Smooth muscle cell (in vitro differentiated cells): ENCODE measurements around the gene TDRD7. TPM values are rescaled to one million over a fixed set of nuclear protein-coding genes. Genes with fewer than 3 reads are reported as not detected.
"Not testable (repeated sequence)": the region's sequence is repeated elsewhere in the genome, so short reads cannot be mapped to it uniquely, and the experiment has no call there.

ENCODE experiments used
- DNase-seq: peaks from one replicate; lab custom pipeline; 2025; ENCODE audit not compliant: unreplicated experiment; lab: John Stamatoyannopoulos, UW
- H2AFZ ChIP-seq: fragments of 200-600 bp; sonication (generic); 2 replicates; pipeline ENCODE4 v1.6.0; 2016; ENCODE audit warnings: antibody characterized with exemption, low read depth, mild to moderate bottlenecking
- H3F3A ChIP-seq: fragments of 200-600 bp; sonication (generic); 2 replicates; pipeline ENCODE4 v1.6.0; 2017; ENCODE audit warnings: antibody characterized with exemption, low read depth
- H3K27ac ChIP-seq: fragments of 200-600 bp; sonication (generic); 2 replicates; pipeline ENCODE4 v1.5.1; 2016; ENCODE audit warnings: low read depth, mild to moderate bottlenecking
- H3K27me3 ChIP-seq: fragments of 200-600 bp; sonication (generic); 2 replicates; pipeline ENCODE4 v1.6.1; 2016; ENCODE audit warnings: low read depth, mild to moderate bottlenecking
- H3K36me3 ChIP-seq: fragments of 200-600 bp; sonication (generic); 2 replicates; pipeline ENCODE4 v1.5.1; 2016; ENCODE audit warnings: low read depth
- H3K4me1 ChIP-seq: fragments of 200-600 bp; sonication (generic); 2 replicates; pipeline ENCODE4 v1.5.1; 2016; ENCODE audit warnings: low read depth
- H3K4me2 ChIP-seq: fragments of 200-600 bp; sonication (generic); 2 replicates; pipeline ENCODE4 v1.6.0; 2016; ENCODE audit warnings: mild to moderate bottlenecking
- H3K4me3 ChIP-seq: fragments of 200-600 bp; sonication (generic); 2 replicates; pipeline ENCODE4 v1.5.1; 2016; ENCODE audit warnings: mild to moderate bottlenecking
- H3K79me2 ChIP-seq: fragments of 200-600 bp; sonication (generic); 2 replicates; pipeline ENCODE4 v1.6.0; 2016; ENCODE audit warnings: low read depth, mild to moderate bottlenecking
- H3K9ac ChIP-seq: fragments of 200-600 bp; sonication (generic); 2 replicates; pipeline ENCODE4 v1.6.0; 2016; ENCODE audit warnings: low read depth
- H3K9me3 ChIP-seq: fragments of 200-600 bp; sonication (generic); replicated peaks from 2 replicates; pipeline ENCODE4 v1.5.1; 2016; ENCODE audit warnings: low read depth
- H4K20me1 ChIP-seq: fragments of 200-600 bp; sonication (generic); 2 replicates; pipeline ENCODE4 v1.6.0; 2016; ENCODE audit warnings: low read depth
- CTCF ChIP-seq: fragments of 200-600 bp; sonication (generic); IDR thresholded peaks from 2 replicates; pipeline ENCODE4 v1.5.1; 2017; ENCODE audit warnings: borderline replicate concordance, mild to moderate bottlenecking, antibody characterized with exemption; ENCODE audit not compliant: insufficient read depth, poor library complexity, severe bottlenecking
- WGBS: methylation state at CpG from one replicate; pipeline ENCODE4 v1.1.7; 2016; ENCODE audit warnings: low lambda C conversion rate; 5-methylcytosine and 5-hydroxymethylcytosine counted together
- polyA plus RNA-seq: library from polyadenylated mRNA; unstranded; fragments of >200 nt; fragmentation: Nextera tagmentation; extraction: Ambion mirVana; gene quantifications from 2 replicates; pipeline ENCODE4 v1.2.1, GENCODE V29; 2016
- total RNA-seq: library from RNA; depleted of rRNA; stranded (reverse); fragments of >200 nt; gene quantifications from 2 replicates; pipeline ENCODE4 v1.2.3, GENCODE V29; 2014

Gene TDRD7
- total and polyA plus RNA-seq, 2 experiments from 2014 or later: 1.5 to 3.4 TPM

- Histone ChIP-seq H3K79me2 (no peaks in the 10 kb centered on the region), H3K27me3 (no peaks in the 10 kb centered on the region), H4K20me1 (no peaks in the 10 kb centered on the region), H3K27ac (no peak overlapping the region), H3K9me3 (no peaks in the 10 kb centered on the region), H3K9ac (no peak overlapping the region), H3K4me2 (no peak overlapping the region), H3K4me1 (no peaks in the 10 kb centered on the region), H3K4me3 (no peak overlapping the region), H3F3A (no peaks in the 10 kb centered on the region), H2AFZ (no peak overlapping the region), H3K36me3 (no peaks in the 10 kb centered on the region)
- TF ChIP-seq CTCF: no peak
- WGBS: 95% methylated on average over 3 of the region's 3 CpGs
- no peak for DNase-seq
Measured at GRCh38 chr9:97447001-97447400, 35.1 kb downstream of the TDRD7 start.

- WGBS: 96% methylated on average over 3 of the region's 3 CpGs
- H3F3A ChIP-seq, DNase-seq: not testable (repeated sequence)
Measured at GRCh38 chr9:97453573-97453972, 41.7 kb downstream of the TDRD7 start.

GRCh38 chr9:97456841-97457240 is 44.9 kb downstream of the TDRD7 start:
- not testable (repeated sequence) for H3K9ac ChIP-seq, H4K20me1 ChIP-seq, H3F3A ChIP-seq, H3K79me2 ChIP-seq, H3K4me1 ChIP-seq, DNase-seq, H3K4me2 ChIP-seq, H3K9me3 ChIP-seq, H3K27ac ChIP-seq, H3K4me3 ChIP-seq, H2AFZ ChIP-seq, H3K36me3 ChIP-seq, H3K27me3 ChIP-seq

More at GRCh38 chr9:97453573-97453972, 41.7 kb downstream of the TDRD7 start:
- H3K27ac ChIP-seq, H3K9me3 ChIP-seq, H3K9ac ChIP-seq, H4K20me1 ChIP-seq, H3K4me3 ChIP-seq, H3K36me3 ChIP-seq, H3K27me3 ChIP-seq, H3K4me1 ChIP-seq, H3K79me2 ChIP-seq, H2AFZ ChIP-seq, H3K4me2 ChIP-seq: not testable (repeated sequence)

DNA sequence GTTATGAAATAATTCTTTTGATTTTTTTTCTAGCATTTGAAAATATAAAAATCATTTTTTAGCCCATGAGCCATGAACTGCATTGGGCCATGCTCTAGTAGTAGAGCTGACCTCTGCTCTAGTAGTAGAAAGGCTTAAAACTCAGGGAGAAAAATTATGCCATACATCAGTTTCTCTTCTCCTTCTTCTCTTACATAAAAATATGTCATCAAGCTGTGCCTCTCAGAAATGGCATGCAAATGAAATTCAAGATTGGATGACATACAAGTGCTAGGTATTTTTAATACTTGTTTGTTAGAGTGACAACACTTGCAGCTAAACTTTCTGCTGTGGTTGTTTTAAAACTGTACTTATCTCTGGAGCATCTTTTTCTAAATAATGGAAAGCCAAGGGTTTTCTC is 47.4 kb downstream of the TDRD7 start:
- DNase-seq: no peak

More for the DNA sequence above, 47.4 kb downstream of the TDRD7 start:
- H3K4me3 ChIP-seq: no peak overlapping the region
- H3K36me3 ChIP-seq: no peaks in the 10 kb centered on the region
- no peaks in the 10 kb centered on the region for H3K27me3 ChIP-seq
- H3K79me2 ChIP-seq: no peaks in the 10 kb centered on the region
- no peak for TF ChIP-seq CTCF
- H3K4me2 ChIP-seq: no peak overlapping the region
- H4K20me1 ChIP-seq: no peaks in the 10 kb centered on the region
- no peaks in the 10 kb centered on the region for H3K4me1 ChIP-seq
- H3K27ac ChIP-seq: no peak overlapping the region
- H3F3A ChIP-seq: no peaks in the 10 kb centered on the region
- H2AFZ ChIP-seq: no peak overlapping the region
- no peaks in the 10 kb centered on the region for H3K9me3 ChIP-seq
- H3K9ac ChIP-seq: no peak overlapping the region
